Esophagus squamous epithelium (tissue), 5 donors: ENCODE measurements around the gene NTPCR. TPM values are rescaled to one million over a fixed set of nuclear protein-coding genes. Genes with fewer than 3 reads are reported as not detected.
A peak's percentile ranks its signal among the peaks of the same experiment; 100 is the strongest.
"Not testable (repeated sequence)": the region's sequence is repeated elsewhere in the genome, so short reads cannot be mapped to it uniquely, and the experiment has no call there.

Experiments
- DNase-seq: peaks from one replicate; lab custom pipeline; 2025; lab: John Stamatoyannopoulos, UW
- H3K27ac ChIP-seq, 4 donors: fragments of 200-600 bp; sonication (generic); one replicate each; pipeline ENCODE4 v1.5.1; 2016 to 2019; ENCODE audit warnings: mild to moderate bottlenecking in 1 of 4
- H3K27me3 ChIP-seq, 4 donors: fragments of 200-600 bp; sonication (generic); 1 replicate in 3 of 4; 2 replicates in 1 of 4; pipeline versions ENCODE4 v1.5.1 to v1.6.0; 2017 to 2021; ENCODE audit warnings: antibody characterized with exemption in 1 of 4
- H3K36me3 ChIP-seq, 3 donors: fragments of 200-600 bp; sonication (generic); one replicate each; pipeline ENCODE4 v1.5.1; 2016 to 2019
- H3K4me1 ChIP-seq, 3 donors: fragments of 200-600 bp; sonication (generic); one replicate each; pipeline ENCODE4 v1.5.1; 2017 to 2019
- H3K4me3 ChIP-seq, 4 donors: fragments of 200-600 bp; sonication (generic); 1 replicate in 3 of 4; 2 replicates in 1 of 4; pipeline ENCODE4 v1.5.1; 2016 to 2019; ENCODE audit warnings: mild to moderate bottlenecking in 2 of 4, moderate library complexity in 1 of 4
- H3K9me3 ChIP-seq, 3 donors: fragments of 200-600 bp; sonication (generic); one replicate each; pipeline ENCODE4 v1.5.1; 2016 to 2019
- POLR2A ChIP-seq, 4 donors: fragments of 450-650 bp; IDR thresholded peaks; one replicate each; pipeline ENCODE4 v1.6.1; 2017; ENCODE audit warnings: antibody characterized with exemption in 4 of 4, mild to moderate bottlenecking in 4 of 4, moderate library complexity in 3 of 4
- WGBS, 2 donors: methylation state at CpG; one replicate each; pipeline ENCODE4 v1.1.5; 2018; 5-methylcytosine and 5-hydroxymethylcytosine counted together
- intact Hi-C: fragments of 100-400 bp; cut with DNase I; formaldehyde crosslinking; loops from one replicate; pipeline ENCODE4 v1.15.0; 2022
- total RNA-seq, 4 donors: library from RNA; depleted of rRNA; stranded (reverse); fragments of >200 nt; gene quantifications; one replicate each; pipeline ENCODE4 v1.1.0, GENCODE V29; 2016
- TF ChIP-seq, protein P1 (sequence below), 6 experiments: fragments of 450-650 bp in 4 of 6; fragments of 200-600 bp in 2 of 6; sonication (generic) in 2 of 6; IDR thresholded peaks; one replicate each; pipeline ENCODE4 v1.5.1; 2016 to 2019; ENCODE audit warnings: antibody characterized with exemption in 6 of 6, mild to moderate bottlenecking in 4 of 6, moderate library complexity in 4 of 6
- donor health status: DM: yes; HTN: yes; CAD: no.

Gene NTPCR
- total RNA-seq, 4 donors from 2014 or later: 19.9 to 35.8 (median 23.4) TPM

DNA sequence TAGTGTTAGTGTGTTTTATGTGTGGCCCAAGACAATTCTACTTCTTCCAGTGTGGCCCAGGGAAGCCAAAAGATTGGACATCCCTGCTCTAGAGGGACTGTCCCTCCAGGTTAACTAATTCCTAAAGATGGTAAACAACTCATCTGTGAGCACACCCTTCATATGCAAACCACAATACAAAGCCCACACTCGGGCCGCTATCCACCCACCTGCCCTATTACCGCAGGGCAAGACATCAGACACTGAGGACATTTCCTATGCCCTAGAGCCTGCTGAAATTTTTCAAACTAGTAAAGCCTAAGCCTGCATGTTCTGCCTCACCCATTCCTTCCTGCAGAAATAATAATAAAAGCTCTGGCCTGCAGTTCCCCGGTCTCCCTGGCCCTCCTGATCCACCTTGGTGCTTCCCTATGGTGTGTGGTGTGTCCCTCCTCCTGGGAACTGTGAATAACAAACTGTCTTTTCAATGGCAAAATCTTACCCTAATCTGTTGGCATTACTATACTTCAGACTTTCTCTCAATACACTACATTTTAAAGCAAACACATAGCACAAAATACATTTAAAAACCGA lies 39.3 kb upstream of the NTPCR start:
- Histone ChIP-seq H3K4me3 (no peak overlapping the region), H3K27me3 (no peaks in the 10 kb centered on the region), H3K9me3 (no peaks in the 10 kb centered on the region), H3K27ac (no peak overlapping the region), H3K4me1 (peaks cover 0 to 3% (median 0%) of the 10 kb centered on the region in 3 donors), H3K36me3 (no peaks in the 10 kb centered on the region)
- no peak for DNase-seq
- intact Hi-C loops: no loop called here
- TF ChIP-seq POLR2A (IDR thresholded peaks at IDR 0.05): no peak
- TF ChIP-seq, protein P1, sequence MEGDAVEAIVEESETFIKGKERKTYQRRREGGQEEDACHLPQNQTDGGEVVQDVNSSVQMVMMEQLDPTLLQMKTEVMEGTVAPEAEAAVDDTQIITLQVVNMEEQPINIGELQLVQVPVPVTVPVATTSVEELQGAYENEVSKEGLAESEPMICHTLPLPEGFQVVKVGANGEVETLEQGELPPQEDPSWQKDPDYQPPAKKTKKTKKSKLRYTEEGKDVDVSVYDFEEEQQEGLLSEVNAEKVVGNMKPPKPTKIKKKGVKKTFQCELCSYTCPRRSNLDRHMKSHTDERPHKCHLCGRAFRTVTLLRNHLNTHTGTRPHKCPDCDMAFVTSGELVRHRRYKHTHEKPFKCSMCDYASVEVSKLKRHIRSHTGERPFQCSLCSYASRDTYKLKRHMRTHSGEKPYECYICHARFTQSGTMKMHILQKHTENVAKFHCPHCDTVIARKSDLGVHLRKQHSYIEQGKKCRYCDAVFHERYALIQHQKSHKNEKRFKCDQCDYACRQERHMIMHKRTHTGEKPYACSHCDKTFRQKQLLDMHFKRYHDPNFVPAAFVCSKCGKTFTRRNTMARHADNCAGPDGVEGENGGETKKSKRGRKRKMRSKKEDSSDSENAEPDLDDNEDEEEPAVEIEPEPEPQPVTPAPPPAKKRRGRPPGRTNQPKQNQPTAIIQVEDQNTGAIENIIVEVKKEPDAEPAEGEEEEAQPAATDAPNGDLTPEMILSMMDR (IDR thresholded peaks at IDR 0.05): no peak
- 76 to 88% methylated on average over 5 of the region's 5 CpGs for WGBS, 2 donors

DNA sequence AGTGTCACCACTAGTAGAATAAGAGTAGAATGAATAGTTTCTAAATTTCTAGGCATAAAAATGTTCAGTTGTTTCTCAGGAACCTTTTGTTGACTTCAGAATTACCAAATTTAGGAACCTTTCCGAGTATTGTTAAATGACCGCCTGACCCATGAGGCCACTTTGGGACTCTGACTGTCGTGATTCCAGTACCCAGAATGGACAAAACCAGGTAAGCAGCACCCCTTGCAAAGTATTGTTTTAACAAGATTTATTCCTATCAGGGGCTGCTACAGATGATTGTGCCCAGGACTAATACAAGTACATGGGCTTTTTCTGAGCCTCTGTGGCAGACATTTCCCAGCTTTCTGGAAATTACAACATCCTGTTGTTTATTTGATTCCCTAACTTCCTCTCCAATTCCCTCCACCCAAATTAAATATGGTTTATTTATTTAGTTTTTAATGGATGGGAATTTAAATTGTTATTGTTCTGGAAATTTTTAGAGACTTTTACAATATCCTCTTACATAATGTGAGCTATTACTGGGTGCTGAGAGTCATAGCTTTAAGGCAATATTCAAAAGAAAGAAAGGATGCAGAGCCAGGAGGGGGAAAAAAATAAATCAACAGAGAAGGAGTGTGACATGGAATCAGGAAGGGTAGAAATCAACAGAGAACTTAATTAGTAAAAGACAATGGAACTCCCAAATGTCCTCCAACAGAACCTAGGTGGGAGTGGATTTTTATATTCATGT lies 37.4 kb upstream of the NTPCR start:
- WGBS, 2 donors: 76 to 84% methylated on average over 3 of the region's 3 CpGs
- Histone ChIP-seq H3K27me3 (no peaks in the 10 kb centered on the region), H3K9me3 (no peaks in the 10 kb centered on the region), H3K36me3 (no peaks in the 10 kb centered on the region), H3K4me3 (no peak overlapping the region), H3K4me1 (peaks cover 0 to 3% (median 0%) of the 10 kb centered on the region in 3 donors), H3K27ac (peak overlapping the region in 3 of 4 donors; percentile 10 to 22 (median 14))
- intact Hi-C loops: no loop called here
- TF ChIP-seq, protein P1 (IDR thresholded peaks at IDR 0.05): no peak
- TF ChIP-seq POLR2A (IDR thresholded peaks at IDR 0.05): no peak
- DNase-seq: no peak

DNA sequence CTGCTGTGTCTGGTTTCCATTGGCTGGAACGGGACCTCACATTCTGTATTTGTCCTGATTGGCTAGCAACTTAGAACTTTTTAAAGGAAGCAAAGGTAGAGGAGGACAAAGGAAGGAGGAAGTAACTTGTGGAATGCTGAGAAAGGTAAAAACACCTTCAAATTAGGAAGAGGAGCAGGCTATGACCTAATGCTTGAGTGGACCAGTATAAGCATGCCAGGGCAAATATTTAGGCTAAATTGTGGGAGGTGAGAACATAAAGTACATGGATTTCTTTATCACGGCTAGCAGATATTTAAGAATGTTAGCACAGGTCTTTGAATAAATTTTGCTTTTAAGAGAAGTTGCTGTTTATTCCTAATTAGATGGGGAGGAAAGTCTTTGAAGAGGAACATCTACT lies 36.1 kb upstream of the NTPCR start:
- H3K27me3 ChIP-seq, H3K4me1 ChIP-seq, H3K4me3 ChIP-seq, DNase-seq, H3K9me3 ChIP-seq, H3K27ac ChIP-seq, H3K36me3 ChIP-seq, intact Hi-C loops: not testable (repeated sequence)
- 65 to 74% methylated on average over 2 of the region's 2 CpGs for WGBS, 2 donors

DNA sequence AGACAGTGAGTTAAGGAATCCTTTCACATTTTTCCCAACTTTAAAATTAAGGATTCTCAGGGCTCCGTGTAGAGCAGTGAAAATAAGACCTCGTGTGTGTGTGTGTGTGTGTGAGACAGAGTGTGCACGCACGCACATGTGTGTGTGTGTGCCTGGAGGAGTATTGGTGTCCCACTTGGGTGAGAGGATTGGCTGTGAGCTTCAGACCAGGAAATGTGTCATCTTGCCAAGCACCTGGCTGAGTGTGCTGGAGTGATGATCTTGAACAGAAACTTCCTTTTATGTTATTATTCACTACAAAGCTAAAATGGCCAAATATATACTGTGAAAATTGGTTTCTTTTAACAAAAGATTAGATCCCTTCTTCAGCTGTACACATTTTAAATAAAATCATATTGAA lies 35.2 kb upstream of the NTPCR start:
- Histone ChIP-seq H3K36me3 (no peaks in the 10 kb centered on the region), H3K4me1 (peaks cover 0 to 3% (median 0%) of the 10 kb centered on the region in 3 donors), H3K27me3 (no peaks in the 10 kb centered on the region), H3K9me3 (no peaks in the 10 kb centered on the region), H3K27ac (no peak overlapping the region), H3K4me3 (no peak overlapping the region)
- no peak for TF ChIP-seq POLR2A (IDR thresholded peaks at IDR 0.05)
- TF ChIP-seq, protein P1 (IDR thresholded peaks at IDR 0.05): no peak
- intact Hi-C loops: no loop called here
- 75 to 83% methylated on average over 4 of the region's 4 CpGs for WGBS, 2 donors
- DNase-seq: no peak

DNA sequence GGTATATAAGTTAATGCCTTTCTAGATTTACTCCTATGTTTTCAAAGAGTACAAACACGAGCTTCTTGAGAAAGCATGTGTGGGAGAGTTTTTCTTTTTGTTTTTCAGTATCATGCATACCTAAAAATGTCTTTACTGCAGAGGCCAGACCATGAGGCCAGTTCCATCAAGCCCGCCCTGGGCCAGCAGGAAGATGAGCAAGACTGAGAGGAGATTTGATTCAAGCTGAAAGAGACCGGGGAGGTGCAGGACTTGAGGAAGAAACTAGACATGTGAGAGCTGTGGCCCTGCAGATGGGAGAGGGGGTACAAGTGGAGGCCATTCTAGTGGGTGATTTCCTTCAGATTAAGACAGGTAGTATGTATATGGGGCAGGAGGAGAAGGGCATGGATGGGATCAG lies 33.4 kb upstream of the NTPCR start:
- intact Hi-C loops: no loop called here
- no peak overlapping the region for H3K4me3 ChIP-seq
- peaks cover 0 to 3% (median 0%) of the 10 kb centered on the region in 3 donors for H3K4me1 ChIP-seq
- H3K9me3 ChIP-seq: no peaks in the 10 kb centered on the region
- H3K27ac ChIP-seq: no peak overlapping the region
- H3K36me3 ChIP-seq: no peaks in the 10 kb centered on the region
- no peak for DNase-seq
- 66 to 83% methylated on average over 3 of the region's 3 CpGs for WGBS, 2 donors
- TF ChIP-seq, protein P1 (IDR thresholded peaks at IDR 0.05): no peak
- no peak for TF ChIP-seq POLR2A (IDR thresholded peaks at IDR 0.05)
- H3K27me3 ChIP-seq: no peaks in the 10 kb centered on the region
